Measurements from ENCODE around the gene LRRC41.
"Not testable (repeated sequence)": the region's sequence is repeated elsewhere in the genome, so short reads cannot be mapped to it uniquely, and the experiment has no call there.

Gene LRRC41

DNA sequence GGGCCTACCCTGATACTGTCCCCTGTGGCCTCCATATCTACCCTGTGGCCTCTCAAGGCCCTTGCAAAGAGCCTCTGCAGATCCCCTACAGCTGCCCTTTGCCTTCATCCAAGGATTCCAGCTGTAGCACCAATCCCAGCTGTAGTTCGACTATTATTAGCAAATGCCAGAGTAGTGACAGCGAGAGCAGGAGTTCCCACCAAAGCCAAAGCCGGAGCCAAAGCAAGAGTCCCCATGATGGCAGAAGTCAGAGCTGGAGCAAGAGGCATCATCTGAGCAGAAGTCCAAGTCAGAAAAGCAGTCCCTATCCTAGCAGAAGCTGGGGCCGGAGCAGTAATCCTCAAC is 39.9 kb upstream of the LRRC41 start:
- no peak for DNase-seq (ENCODE audit: extremely low read depth, insufficient read length)
- Histone ChIP-seq H3K4me3 (replicated peaks; ENCODE audit: low read depth, low read length) (no peak overlapping the region), H3K27me3 (replicated peaks; ENCODE audit: control insufficient read depth, insufficient read depth, low read length) (no peaks in the 10 kb centered on the region), H3K36me3 (ENCODE audit: control insufficient read depth, insufficient read depth, low read length) (peaks cover 14% of the 10 kb centered on the region)
- TF ChIP-seq, protein P1, sequence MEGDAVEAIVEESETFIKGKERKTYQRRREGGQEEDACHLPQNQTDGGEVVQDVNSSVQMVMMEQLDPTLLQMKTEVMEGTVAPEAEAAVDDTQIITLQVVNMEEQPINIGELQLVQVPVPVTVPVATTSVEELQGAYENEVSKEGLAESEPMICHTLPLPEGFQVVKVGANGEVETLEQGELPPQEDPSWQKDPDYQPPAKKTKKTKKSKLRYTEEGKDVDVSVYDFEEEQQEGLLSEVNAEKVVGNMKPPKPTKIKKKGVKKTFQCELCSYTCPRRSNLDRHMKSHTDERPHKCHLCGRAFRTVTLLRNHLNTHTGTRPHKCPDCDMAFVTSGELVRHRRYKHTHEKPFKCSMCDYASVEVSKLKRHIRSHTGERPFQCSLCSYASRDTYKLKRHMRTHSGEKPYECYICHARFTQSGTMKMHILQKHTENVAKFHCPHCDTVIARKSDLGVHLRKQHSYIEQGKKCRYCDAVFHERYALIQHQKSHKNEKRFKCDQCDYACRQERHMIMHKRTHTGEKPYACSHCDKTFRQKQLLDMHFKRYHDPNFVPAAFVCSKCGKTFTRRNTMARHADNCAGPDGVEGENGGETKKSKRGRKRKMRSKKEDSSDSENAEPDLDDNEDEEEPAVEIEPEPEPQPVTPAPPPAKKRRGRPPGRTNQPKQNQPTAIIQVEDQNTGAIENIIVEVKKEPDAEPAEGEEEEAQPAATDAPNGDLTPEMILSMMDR (IDR thresholded peaks at IDR 0.05; ENCODE audit: insufficient read depth, low read length, poor library complexity, severe bottlenecking), result no peak

DNA sequence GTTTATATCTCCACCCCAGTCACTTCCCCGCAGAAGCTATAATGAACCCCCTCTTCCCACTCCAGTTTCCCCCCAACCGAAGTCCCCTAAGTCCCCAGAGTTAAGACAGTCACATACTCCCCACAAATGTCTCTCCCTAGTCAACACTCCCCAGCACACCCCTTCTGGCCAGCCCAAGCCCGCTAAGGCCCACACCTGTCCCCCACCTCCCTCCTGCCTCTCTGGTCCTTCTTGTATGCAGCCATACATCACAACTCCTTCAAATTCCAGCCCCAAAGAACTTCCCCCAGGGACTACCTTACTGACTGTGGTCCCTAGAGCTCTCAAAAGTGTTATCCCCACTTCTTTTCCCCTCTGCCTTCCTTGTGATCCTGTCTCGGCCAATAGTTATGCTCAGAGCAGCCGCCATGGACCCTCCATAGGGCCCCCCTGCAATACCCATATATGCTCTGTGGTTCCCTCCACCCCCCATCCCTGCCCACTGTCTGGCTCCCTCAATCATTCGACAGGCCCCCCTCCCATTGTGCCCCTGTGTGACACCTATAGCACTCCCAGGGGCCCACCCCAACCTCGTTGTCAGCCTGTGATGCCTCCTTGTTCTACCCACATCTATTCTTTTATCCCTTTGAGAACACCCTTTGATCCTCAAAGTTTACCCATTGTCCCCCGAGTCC is 39.4 kb upstream of the LRRC41 start:
- no peak overlapping the region for H3K4me3 ChIP-seq (replicated peaks; ENCODE audit: low read depth, low read length)
- DNase-seq (ENCODE audit: extremely low read depth, insufficient read length), result no peak

DNA sequence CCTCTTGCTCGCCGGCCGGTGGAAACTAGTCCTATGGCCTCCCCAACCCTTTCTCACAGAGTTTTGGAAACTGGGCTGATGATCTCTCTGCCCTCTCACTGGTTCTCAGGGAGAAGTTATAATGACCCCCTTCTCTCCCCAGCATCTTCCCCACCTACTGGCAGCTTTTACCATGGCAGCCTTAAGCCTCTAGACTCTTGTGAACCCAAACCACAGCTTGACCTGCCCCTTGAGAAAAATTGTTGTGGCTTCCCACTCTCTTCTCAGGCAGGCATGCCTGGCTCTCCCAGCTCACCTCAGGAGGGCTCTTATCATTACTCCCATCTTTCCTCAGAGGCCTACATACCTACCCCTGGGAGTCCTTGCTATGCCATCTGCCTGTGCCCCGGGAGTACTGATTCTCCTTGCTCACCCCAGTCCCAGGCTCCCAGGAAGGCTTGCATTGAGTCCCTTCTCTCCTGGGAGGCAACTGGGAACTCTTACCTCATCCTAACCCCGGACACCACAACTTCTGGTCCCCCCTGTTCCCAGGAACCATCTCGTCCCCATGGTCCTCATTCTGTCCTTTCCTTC is 38.8 kb upstream of the LRRC41 start:
- TF ChIP-seq, protein P1 (IDR thresholded peaks at IDR 0.05; ENCODE audit: insufficient read depth, low read length, poor library complexity, severe bottlenecking), result peak; percentile 63
- Histone ChIP-seq H3K27me3 (replicated peaks; ENCODE audit: control insufficient read depth, insufficient read depth, low read length) (no peaks in the 10 kb centered on the region), H3K36me3 (ENCODE audit: control insufficient read depth, insufficient read depth, low read length) (peaks cover 14% of the 10 kb centered on the region), H3K4me3 (replicated peaks; ENCODE audit: low read depth, low read length) (peak overlapping the region; percentile 93)
- DNase-seq (ENCODE audit: extremely low read depth, insufficient read length), result no peak

More for the DNA sequence above, 39.4 kb upstream of the LRRC41 start:
- TF ChIP-seq, protein P1 (IDR thresholded peaks at IDR 0.05; ENCODE audit: insufficient read depth, low read length, poor library complexity, severe bottlenecking), result no peak
- no peaks in the 10 kb centered on the region for H3K27me3 ChIP-seq (replicated peaks; ENCODE audit: control insufficient read depth, insufficient read depth, low read length)
- H3K36me3 ChIP-seq (ENCODE audit: control insufficient read depth, insufficient read depth, low read length), result peaks cover 14% of the 10 kb centered on the region

DNA sequence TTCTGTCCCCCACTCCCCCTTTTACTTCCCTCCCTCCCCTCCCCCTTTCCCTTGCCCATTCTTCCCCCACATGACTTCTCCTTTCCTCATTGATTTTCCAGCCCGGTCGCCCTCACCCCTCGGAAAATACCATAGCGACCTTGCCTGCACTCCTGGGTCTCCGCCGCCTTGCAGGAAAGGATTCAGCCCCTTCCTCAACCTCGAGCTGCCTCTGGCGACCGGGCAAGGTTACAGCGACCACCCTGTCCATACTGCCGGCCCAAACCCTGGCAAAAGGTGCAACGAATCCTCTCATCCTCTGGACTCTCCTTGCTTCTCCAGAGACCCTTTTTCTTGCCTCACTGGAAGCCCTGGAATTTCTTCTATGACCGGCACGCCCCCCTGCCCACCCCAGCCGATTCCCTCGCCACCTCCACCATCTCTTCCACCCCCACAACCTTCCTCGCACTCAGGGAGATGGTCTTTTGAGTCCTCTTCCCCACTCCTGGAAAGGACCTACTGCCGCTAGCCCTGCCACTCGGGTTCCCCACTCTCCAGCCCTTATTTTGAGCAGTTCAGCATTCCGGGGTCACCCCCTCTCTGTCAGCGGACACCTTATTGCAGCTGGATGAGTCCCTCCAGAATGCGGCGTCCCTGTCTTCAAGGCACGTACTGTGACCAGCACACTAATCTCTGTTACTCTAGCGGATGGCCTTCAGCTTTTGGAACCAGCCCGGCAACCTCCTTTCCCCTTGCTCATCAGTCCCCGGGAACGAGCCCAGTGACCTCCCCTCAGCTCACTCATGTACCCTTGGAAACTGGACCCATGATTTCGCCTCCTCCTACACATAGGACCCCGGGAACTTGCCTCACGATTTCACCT is 38.0 kb upstream of the LRRC41 start:
- peak overlapping the region; percentile 93 for H3K4me3 ChIP-seq (replicated peaks; ENCODE audit: low read depth, low read length)
- DNase-seq (ENCODE audit: extremely low read depth, insufficient read length), result peak; percentile 24
- TF ChIP-seq, protein P1 (IDR thresholded peaks at IDR 0.05; ENCODE audit: insufficient read depth, low read length, poor library complexity, severe bottlenecking), result no peak

DNA sequence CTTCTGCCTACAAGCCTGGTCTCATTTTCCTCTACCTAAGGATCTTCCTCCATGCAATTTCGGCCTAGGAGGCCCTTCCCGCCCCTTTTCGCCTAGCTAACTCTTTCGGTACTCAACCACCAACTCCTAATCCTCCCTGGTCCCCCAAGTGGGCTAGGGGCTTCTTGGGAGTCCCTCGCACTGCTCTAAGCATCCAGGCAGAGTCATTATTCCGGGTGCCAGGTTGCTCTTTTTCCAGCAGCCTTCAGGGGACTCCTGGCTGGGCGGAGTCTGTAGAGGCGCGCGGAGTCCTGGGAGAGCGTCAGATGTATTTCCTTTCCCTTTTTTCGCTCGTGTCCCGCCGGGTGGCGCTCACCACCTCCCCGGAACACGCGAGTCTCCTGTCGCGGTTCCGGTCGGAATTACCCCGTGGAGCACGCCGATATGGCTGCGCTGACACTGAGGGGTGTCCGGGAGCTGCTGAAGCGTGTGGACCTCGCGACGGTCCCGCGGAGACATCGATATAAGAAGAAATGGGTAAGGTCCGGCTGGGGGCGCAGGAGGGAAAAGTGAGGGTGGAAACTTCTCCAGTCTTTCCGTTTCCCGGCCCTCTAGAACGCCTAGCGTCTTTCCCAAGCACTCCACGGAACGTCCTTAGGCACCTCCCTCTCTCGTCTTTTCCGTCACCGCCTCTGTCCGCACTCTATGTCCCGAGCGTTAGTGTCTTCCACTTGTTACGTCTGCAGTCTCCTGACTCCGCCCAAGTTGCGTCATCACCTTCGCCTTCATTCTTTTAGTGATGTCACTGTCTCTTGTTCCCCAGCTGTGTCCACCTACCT is 37.2 kb upstream of the LRRC41 start, which contains the start of gene NSUN4:
TSS of gene NSUN4 (plus strand) at position 404 of the 818 bp plus-strand sequence. CDS start at position 424, 20 bp downstream.
- Histone ChIP-seq H3K36me3 (ENCODE audit: control insufficient read depth, insufficient read depth, low read length) (peaks cover 10% of the 10 kb centered on the region), H3K27me3 (replicated peaks; ENCODE audit: control insufficient read depth, insufficient read depth, low read length) (no peaks in the 10 kb centered on the region), H3K4me3 (replicated peaks; ENCODE audit: low read depth, low read length) (peak within 1 kb of the TSS; percentile 93)
- peak; percentile 88 for DNase-seq (ENCODE audit: extremely low read depth, insufficient read length)
- TF ChIP-seq, protein P1 (IDR thresholded peaks at IDR 0.05; ENCODE audit: insufficient read depth, low read length, poor library complexity, severe bottlenecking), result peak; percentile 80

More for the DNA sequence above, 38.0 kb upstream of the LRRC41 start:
- peaks cover 10% of the 10 kb centered on the region for H3K36me3 ChIP-seq (ENCODE audit: control insufficient read depth, insufficient read depth, low read length)
- no peaks in the 10 kb centered on the region for H3K27me3 ChIP-seq (replicated peaks; ENCODE audit: control insufficient read depth, insufficient read depth, low read length)

DNA sequence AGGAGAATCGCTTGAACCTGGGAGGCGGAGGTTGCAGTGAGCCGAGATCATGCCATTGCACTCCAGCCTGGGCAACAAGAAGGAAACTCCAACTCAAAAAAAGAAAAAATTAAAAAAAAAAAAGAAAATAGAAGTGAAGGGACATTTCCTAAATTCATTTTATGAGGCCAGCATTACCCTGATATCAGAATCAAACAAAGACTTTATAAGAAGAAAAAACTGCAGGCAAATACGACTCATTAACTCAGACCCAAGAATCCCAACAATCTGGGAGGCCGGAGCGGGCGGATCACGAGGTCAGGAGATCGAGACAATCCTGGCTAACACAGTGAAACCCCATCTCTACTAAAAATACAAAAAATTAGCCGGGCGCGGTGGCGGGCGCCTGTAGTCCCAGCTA is 34.0 kb upstream of the LRRC41 start:
- not testable (repeated sequence) for H3K27me3 ChIP-seq (replicated peaks; ENCODE audit: control insufficient read depth, insufficient read depth, low read length); DNase-seq (ENCODE audit: extremely low read depth, insufficient read length); H3K4me3 ChIP-seq (replicated peaks; ENCODE audit: low read depth, low read length); H3K36me3 ChIP-seq (ENCODE audit: control insufficient read depth, insufficient read depth, low read length)
